ENCODE data around the gene EPHX1. TPM values are rescaled to one million over a fixed set of nuclear protein-coding genes. Genes with fewer than 3 reads are reported as not detected.

Gene EPHX1
- total and polyA plus RNA-seq, 12 donors, result 251 to 3,548 (median 1,658) TPM

GRCh38 chr1:225762002-225762441 lies 47.9 kb upstream of the EPHX1 start:
- no peaks in the 10 kb centered on the region for H3K27me3 ChIP-seq
- H3K9me3 ChIP-seq (replicated peaks in 1 of 3), result no peaks in the 10 kb centered on the region
- H3K27ac ChIP-seq, result no peak overlapping the region
- H3K36me3 ChIP-seq (replicated peaks in 1 of 2), result no peaks in the 10 kb centered on the region
- intact Hi-C loops (cut with DNase I), result loop anchor here in 1 of 2 donors (10.0 kb wide), 1 partner anchor 107 kb away; the partner anchor contains the start of gene ENAH
- TF ChIP-seq, protein P1, sequence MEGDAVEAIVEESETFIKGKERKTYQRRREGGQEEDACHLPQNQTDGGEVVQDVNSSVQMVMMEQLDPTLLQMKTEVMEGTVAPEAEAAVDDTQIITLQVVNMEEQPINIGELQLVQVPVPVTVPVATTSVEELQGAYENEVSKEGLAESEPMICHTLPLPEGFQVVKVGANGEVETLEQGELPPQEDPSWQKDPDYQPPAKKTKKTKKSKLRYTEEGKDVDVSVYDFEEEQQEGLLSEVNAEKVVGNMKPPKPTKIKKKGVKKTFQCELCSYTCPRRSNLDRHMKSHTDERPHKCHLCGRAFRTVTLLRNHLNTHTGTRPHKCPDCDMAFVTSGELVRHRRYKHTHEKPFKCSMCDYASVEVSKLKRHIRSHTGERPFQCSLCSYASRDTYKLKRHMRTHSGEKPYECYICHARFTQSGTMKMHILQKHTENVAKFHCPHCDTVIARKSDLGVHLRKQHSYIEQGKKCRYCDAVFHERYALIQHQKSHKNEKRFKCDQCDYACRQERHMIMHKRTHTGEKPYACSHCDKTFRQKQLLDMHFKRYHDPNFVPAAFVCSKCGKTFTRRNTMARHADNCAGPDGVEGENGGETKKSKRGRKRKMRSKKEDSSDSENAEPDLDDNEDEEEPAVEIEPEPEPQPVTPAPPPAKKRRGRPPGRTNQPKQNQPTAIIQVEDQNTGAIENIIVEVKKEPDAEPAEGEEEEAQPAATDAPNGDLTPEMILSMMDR (IDR thresholded peaks at IDR 0.05), result no peak
- no peak for TF ChIP-seq POLR2A (IDR thresholded peaks at IDR 0.05)
- peaks cover 14 to 31% of the 10 kb centered on the region in 2 donors for H3K4me1 ChIP-seq (replicated peaks in 1 of 2)
- peak in 2 of 7 donors; percentile 10 to 37 for DNase-seq
- H3K4me3 ChIP-seq, result no peak overlapping the region
- WGBS, 4 donors, result 83 to 89% (median 86%) methylated on average over 3 to 5 of the region's 5 CpGs

DNA sequence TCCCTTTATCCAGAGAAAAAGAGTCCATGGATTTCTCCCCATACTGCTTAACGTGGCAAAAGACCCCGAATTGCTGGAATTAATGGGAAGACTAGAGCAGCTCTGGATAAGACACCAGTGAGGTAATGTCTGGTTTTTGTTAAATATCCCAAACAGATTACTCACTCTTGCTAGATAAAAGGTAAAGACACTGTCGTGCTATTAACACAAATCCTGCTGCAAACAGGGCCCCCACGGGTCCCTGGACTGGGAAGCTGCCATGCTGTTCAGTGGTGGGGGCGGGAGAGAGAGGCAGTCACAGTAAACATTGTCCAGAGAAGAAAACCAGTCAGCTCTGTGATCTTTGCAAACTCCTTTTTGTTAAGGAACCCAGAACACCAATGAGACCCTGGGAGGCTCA lies 47.5 kb upstream of the EPHX1 start:
- 69 to 88% (median 76%) methylated on average over 5 of the region's 5 CpGs for WGBS, 4 donors
- H3K36me3 ChIP-seq (replicated peaks in 1 of 2), result no peaks in the 10 kb centered on the region
- DNase-seq, result peak in 2 of 7 donors; percentile 11 to 28
- no peaks in the 10 kb centered on the region for H3K27me3 ChIP-seq
- H3K4me1 ChIP-seq (replicated peaks in 1 of 2), result peaks cover 18 to 35% of the 10 kb centered on the region in 2 donors
- H3K4me3 ChIP-seq, result no peak overlapping the region
- intact Hi-C loops (cut with DNase I), result loop anchor here in 1 of 2 donors (10.0 kb wide), 1 partner anchor 108 kb away; the partner anchor contains the start of gene ENAH
- H3K9me3 ChIP-seq (replicated peaks in 1 of 3), result no peaks in the 10 kb centered on the region
- H3K27ac ChIP-seq, result no peak overlapping the region
- TF ChIP-seq POLR2A (IDR thresholded peaks at IDR 0.05), result no peak
- TF ChIP-seq, protein P1 (IDR thresholded peaks at IDR 0.05), result no peak

DNA sequence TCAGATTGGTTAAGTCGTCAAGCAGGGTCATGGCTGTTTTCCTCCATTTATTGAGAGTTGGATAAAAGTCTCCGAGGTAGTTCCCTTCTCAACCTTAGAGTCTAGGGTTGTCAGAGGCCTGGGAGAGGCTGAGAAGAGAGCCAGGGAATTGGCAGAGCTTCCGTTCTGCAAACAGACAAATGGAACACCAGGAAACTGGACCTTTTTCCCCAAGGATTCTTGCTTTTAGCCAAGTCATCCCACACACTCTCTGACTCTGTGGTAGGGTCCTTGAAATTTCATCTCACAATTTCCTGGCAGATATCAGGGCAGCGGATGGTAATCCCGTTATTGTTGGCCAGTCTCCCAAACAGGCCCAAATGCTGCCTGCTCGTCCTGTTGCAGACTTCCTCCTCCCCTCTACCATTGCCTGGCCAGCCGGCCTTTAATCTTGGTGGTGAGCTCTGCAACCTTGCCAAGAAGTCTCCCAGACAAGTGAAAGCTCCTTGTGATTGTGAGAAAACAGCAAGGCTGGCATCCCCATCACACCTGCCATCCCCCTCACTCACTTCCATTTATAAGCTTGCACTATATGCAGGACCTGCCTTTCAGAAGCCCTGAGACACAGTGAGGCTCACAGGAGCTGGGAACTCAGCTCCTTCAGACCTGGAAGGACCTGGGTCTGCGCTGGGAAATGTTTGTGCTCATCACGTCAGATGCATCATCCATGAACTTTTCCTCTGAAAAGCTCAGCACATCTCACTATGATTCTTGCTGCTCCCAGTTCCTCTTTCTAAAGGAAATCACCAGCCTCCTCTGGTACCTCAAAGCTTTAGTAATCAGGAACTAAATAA lies 46.0 kb upstream of the EPHX1 start:
- no peaks in the 10 kb centered on the region for H3K27me3 ChIP-seq
- H3K27ac ChIP-seq, result peak overlapping the region in 3 of 5 donors; percentile 30 to 86 (median 79)
- 15 to 20% (median 18%) methylated on average over 9 of the region's 9 CpGs for WGBS, 4 donors
- H3K4me3 ChIP-seq, result no peak overlapping the region
- H3K9me3 ChIP-seq (replicated peaks in 1 of 3), result no peaks in the 10 kb centered on the region
- peak; percentile 43 to 82 (median 72) for DNase-seq
- no peaks in the 10 kb centered on the region for H3K36me3 ChIP-seq (replicated peaks in 1 of 2)
- intact Hi-C loops (cut with DNase I), result loop anchor here in 1 of 2 donors (10.0 kb wide), 1 partner anchor 109 kb away; the partner anchor contains the start of gene ENAH
- peaks cover 20 to 50% of the 10 kb centered on the region in 2 donors for H3K4me1 ChIP-seq (replicated peaks in 1 of 2)
- TF ChIP-seq, protein P1 (IDR thresholded peaks at IDR 0.05), result no peak
- TF ChIP-seq POLR2A (IDR thresholded peaks at IDR 0.05), result no peak

DNA sequence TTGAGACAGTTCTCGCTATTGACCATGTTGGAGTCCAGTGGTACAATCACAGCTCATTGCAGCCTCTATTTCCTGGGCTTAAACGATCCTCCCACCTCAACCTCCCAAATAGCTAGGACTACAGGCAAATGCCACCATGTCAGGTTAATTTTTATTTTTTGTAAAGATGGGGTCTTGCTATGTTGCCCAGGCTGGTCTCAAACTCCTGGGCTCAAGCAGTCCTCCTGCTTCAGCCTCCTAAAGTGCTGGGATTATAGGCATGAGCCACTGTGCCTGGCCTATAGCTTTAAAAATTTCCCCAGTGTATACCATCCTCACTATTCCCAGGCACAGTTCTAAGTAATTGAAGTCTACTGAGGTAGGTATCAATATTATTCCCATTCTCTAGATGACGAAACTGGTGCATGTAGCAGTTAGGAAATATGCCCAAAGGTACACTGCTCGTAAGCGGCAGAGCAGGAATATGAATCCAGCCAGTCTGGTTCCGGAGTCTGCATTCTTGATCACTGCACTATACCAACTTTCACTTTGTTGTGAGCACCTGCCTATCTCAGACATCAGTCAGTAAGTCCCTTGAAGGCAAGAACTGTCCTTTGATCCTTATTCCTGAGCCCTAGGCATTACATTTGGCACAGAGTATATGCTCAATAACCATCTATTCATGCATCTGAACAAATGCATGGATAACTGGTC lies 43.8 kb upstream of the EPHX1 start:
- intact Hi-C loops (cut with DNase I), result loop anchor here in 1 of 2 donors (10.0 kb wide), 1 partner anchor 111 kb away; the partner anchor contains the start of gene ENAH
- peak overlapping the region in 4 of 5 donors; percentile 40 to 97 (median 75) for H3K27ac ChIP-seq
- DNase-seq, result peak in 4 of 7 donors; percentile 5 to 43 (median 12)
- no peaks in the 10 kb centered on the region for H3K9me3 ChIP-seq (replicated peaks in 1 of 3)
- no peaks in the 10 kb centered on the region for H3K27me3 ChIP-seq
- TF ChIP-seq POLR2A (IDR thresholded peaks at IDR 0.05), result no peak
- TF ChIP-seq, protein P1 (IDR thresholded peaks at IDR 0.05), result no peak
- peaks cover 20 to 57% of the 10 kb centered on the region in 2 donors for H3K4me1 ChIP-seq (replicated peaks in 1 of 2)
- no peaks in the 10 kb centered on the region for H3K36me3 ChIP-seq (replicated peaks in 1 of 2)
- H3K4me3 ChIP-seq, result no peak overlapping the region
- 91 to 97% (median 95%) methylated on average over 5 to 6 of the region's 6 CpGs for WGBS, 4 donors

Data from adrenal gland (tissue), 12 donors.